CD8-positive, alpha-beta memory T cell (primary cell): ENCODE measurements around the gene CCL20. TPM values are rescaled to one million over a fixed set of nuclear protein-coding genes. Genes with fewer than 3 reads are reported as not detected.
"Not testable (repeated sequence)": the region's sequence is repeated elsewhere in the genome, so short reads cannot be mapped to it uniquely, and the experiment has no call there.

Source experiments
- CTCF ChIA-PET: fragments of 350-600 bp; sonication (Branson Sonifier 250); formaldehyde crosslinking; loops from one replicate; lab custom pipeline; 2021; ENCODE audit warnings: antibody characterized with exemption; lab: Charles Lee
- POLR2A ChIA-PET: fragments of 350-600 bp; sonication (Branson Sonifier 250); formaldehyde crosslinking; loops from one replicate; lab custom pipeline; 2021; ENCODE audit warnings: antibody characterized with exemption; lab: Charles Lee
- DNase-seq, 5 donors: peaks; one replicate each; pipeline versions ENCODE4 v3.0.0 to v3.0.0-alpha.2; 2020 to 2022; ENCODE audit warnings: mixed read lengths in 1 of 5
- H3K27ac ChIP-seq: one replicate; pipeline ENCODE4 v1.7.0; 2013; ENCODE audit warnings: low read depth, mild to moderate bottlenecking, low read length, moderate library complexity
- H3K27me3 ChIP-seq: 2 replicates; pipeline ENCODE4 v1.7.0; 2013; ENCODE audit warnings: low read length, mild to moderate bottlenecking; ENCODE audit not compliant: insufficient read depth, poor library complexity, severe bottlenecking
- H3K36me3 ChIP-seq: 2 replicates; pipeline ENCODE4 v1.7.0; 2013; ENCODE audit warnings: mild to moderate bottlenecking, low read length, moderate library complexity; ENCODE audit not compliant: insufficient read depth
- H3K4me1 ChIP-seq: 2 replicates; pipeline ENCODE4 v1.7.0; 2013; ENCODE audit warnings: mild to moderate bottlenecking, low read length, moderate library complexity; ENCODE audit not compliant: insufficient read depth
- H3K4me3 ChIP-seq: 2 replicates; pipeline ENCODE4 v1.7.0; 2013; ENCODE audit warnings: mild to moderate bottlenecking, low read length
- H3K9me3 ChIP-seq: 2 replicates; pipeline ENCODE4 v1.7.0; 2013; ENCODE audit warnings: mild to moderate bottlenecking, low read length
- H3K27ac Mint-ChIP-seq, 8 donors: one replicate each; pipeline ENCODE4 v1.8.0; 2020 to 2021; ENCODE audit warnings: mixed read lengths in 8 of 8, mild to moderate bottlenecking in 6 of 8, inconsistent platforms in 3 of 8, moderate library complexity in 3 of 8
- H3K27me3 Mint-ChIP-seq, 2 donors: one replicate each; pipeline ENCODE4 v1.8.0; 2020 to 2021; ENCODE audit warnings: mixed read lengths in 2 of 2, mild to moderate bottlenecking in 1 of 2, moderate library complexity in 1 of 2
- H3K36me3 Mint-ChIP-seq, 3 donors: one replicate each; pipeline ENCODE4 v1.8.0; 2020 to 2021; ENCODE audit warnings: mixed read lengths in 3 of 3, inconsistent platforms in 1 of 3, mild to moderate bottlenecking in 1 of 3
- H3K4me1 Mint-ChIP-seq, 3 donors: one replicate each; pipeline ENCODE4 v1.8.0; 2020 to 2021; ENCODE audit warnings: mixed read lengths in 3 of 3, inconsistent platforms in 1 of 3, mild to moderate bottlenecking in 1 of 3
- H3K4me3 Mint-ChIP-seq, 7 donors: one replicate each; pipeline ENCODE4 v1.8.0; 2020 to 2021; ENCODE audit warnings: mixed read lengths in 7 of 7, mild to moderate bottlenecking in 6 of 7, moderate library complexity in 4 of 7, inconsistent platforms in 2 of 7
- H3K9me3 Mint-ChIP-seq, 5 donors: one replicate each; pipeline ENCODE4 v1.8.0; 2020 to 2022; ENCODE audit warnings: mixed read lengths in 5 of 5, mild to moderate bottlenecking in 3 of 5, moderate library complexity in 2 of 5, inconsistent platforms in 1 of 5
- polyA plus RNA-seq: library from polyadenylated mRNA; unstranded; fragments of 300-500 nt; fragmentation: Illumina TruSeq; gene quantifications from one replicate; pipeline ENCODE4 v1.2.3, GENCODE V29; 2021
- total RNA-seq, 2 experiments: library from RNA; stranded (reverse); gene quantifications; one replicate each; pipeline ENCODE4 v1.2.3, GENCODE V29; 2021

The CCL20 gene
- total and polyA plus RNA-seq, 3 experiments from 2014 or later: 0.63 to 5.0 (median 3.5) TPM

DNA sequence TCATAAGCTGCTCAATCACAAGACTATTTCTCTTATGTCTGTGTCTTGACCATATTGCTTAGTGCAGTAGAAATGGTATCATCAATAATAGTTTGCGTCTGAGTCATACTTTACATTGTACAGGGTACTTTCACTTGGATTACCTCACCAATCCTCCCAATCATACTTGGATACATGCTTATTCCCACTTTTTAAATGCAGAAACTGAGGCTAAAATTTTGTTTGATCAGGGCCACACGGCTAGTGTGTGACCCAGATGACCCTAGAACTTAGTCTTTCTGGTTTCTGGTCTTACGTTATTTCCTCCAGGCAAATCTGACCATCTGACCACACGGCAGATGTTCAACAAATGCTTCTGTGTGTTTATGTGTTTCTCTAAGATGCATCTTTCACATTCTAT lies 23.8 kb upstream of the CCL20 start:
- ChIA-PET POLR2A (no interaction called here), CTCF (no interaction called here)
- no peak overlapping the region for H3K4me3 ChIP-seq
- Mint-ChIP-seq H3K4me3 (no peak overlapping the region), H3K27me3 (peaks cover 5 to 10% of the 10 kb centered on the region in 2 donors), H3K36me3 (peaks cover 0 to 9% (median 0%) of the 10 kb centered on the region in 3 donors), H3K27ac (no peak overlapping the region), H3K4me1 (peaks cover 0 to 4% (median 0%) of the 10 kb centered on the region in 3 donors), H3K9me3 (peaks cover 0 to 2% (median 0%) of the 10 kb centered on the region in 5 donors)
- no peak overlapping the region for H3K27ac ChIP-seq
- no peak for DNase-seq
- H3K4me1 ChIP-seq: no peaks in the 10 kb centered on the region
- H3K9me3 ChIP-seq: no peaks in the 10 kb centered on the region
- no peaks in the 10 kb centered on the region for H3K27me3 ChIP-seq
- no peaks in the 10 kb centered on the region for H3K36me3 ChIP-seq

GRCh38 chr2:227793148-227793712 lies 20.4 kb upstream of the CCL20 start:
- Mint-ChIP-seq H3K4me1 (peaks cover 0 to 4% (median 0%) of the 10 kb centered on the region in 3 donors), H3K9me3 (peaks cover 0 to 2% (median 0%) of the 10 kb centered on the region in 5 donors), H3K27me3 (peaks cover 4 to 10% of the 10 kb centered on the region in 2 donors), H3K36me3 (peaks cover 0 to 6% (median 0%) of the 10 kb centered on the region in 3 donors), H3K4me3 (no peak overlapping the region), H3K27ac (no peak overlapping the region)
- Histone ChIP-seq H3K4me3 (no peak overlapping the region), H3K36me3 (no peaks in the 10 kb centered on the region), H3K4me1 (no peaks in the 10 kb centered on the region), H3K27me3 (no peaks in the 10 kb centered on the region), H3K9me3 (no peaks in the 10 kb centered on the region), H3K27ac (no peak overlapping the region)
- DNase-seq: no peak
- CTCF ChIA-PET: no interaction called here
- POLR2A ChIA-PET: no interaction called here

GRCh38 chr2:227796045-227796711 lies 17.5 kb upstream of the CCL20 start:
- ChIA-PET POLR2A (no interaction called here), CTCF (no interaction called here)
- DNase-seq: no peak
- H3K9me3 Mint-ChIP-seq: no peaks in the 10 kb centered on the region
- H3K9me3 ChIP-seq: no peaks in the 10 kb centered on the region
- no peaks in the 10 kb centered on the region for H3K36me3 Mint-ChIP-seq
- H3K27me3 ChIP-seq: no peaks in the 10 kb centered on the region
- no peak overlapping the region for H3K4me3 ChIP-seq
- H3K27me3 Mint-ChIP-seq: peaks cover 2 to 5% of the 10 kb centered on the region in 2 donors
- H3K27ac Mint-ChIP-seq: no peak overlapping the region
- H3K4me3 Mint-ChIP-seq: no peak overlapping the region
- H3K4me1 Mint-ChIP-seq: no peaks in the 10 kb centered on the region
- no peaks in the 10 kb centered on the region for H3K36me3 ChIP-seq
- no peaks in the 10 kb centered on the region for H3K4me1 ChIP-seq
- H3K27ac ChIP-seq: no peak overlapping the region

- H3K27ac ChIP-seq, POLR2A ChIA-PET, H3K4me1 ChIP-seq, DNase-seq, H3K4me1 Mint-ChIP-seq, H3K9me3 ChIP-seq, H3K9me3 Mint-ChIP-seq, H3K27ac Mint-ChIP-seq, CTCF ChIA-PET, H3K27me3 ChIP-seq, H3K4me3 ChIP-seq, H3K36me3 ChIP-seq, H3K4me3 Mint-ChIP-seq, H3K36me3 Mint-ChIP-seq, H3K27me3 Mint-ChIP-seq: not testable (repeated sequence)
Measured at GRCh38 chr2:227796768-227797167, 16.9 kb upstream of the CCL20 start.

DNA sequence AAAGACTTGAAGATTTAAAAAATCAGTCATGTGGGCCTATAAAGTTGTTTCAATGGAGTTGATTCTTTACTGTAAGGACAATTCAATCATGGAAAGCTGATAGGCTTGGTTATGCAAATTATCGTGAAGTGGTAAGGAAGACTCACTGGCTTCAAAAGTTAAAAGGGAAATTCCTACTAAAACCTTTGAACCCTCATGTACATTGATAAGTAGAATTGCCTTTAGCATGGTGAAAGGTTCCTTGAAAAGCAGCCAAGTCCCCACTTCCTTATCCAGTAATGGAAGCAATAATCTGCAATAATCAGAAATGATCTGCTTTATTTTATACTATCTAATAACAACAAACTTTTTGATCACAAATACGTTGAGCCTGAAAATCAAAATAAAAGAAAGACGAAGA lies 14.4 kb upstream of the CCL20 start:
- H3K4me3 Mint-ChIP-seq: no peak overlapping the region
- Histone ChIP-seq H3K27me3 (no peaks in the 10 kb centered on the region), H3K27ac (no peak overlapping the region), H3K4me1 (no peaks in the 10 kb centered on the region), H3K36me3 (no peaks in the 10 kb centered on the region), H3K4me3 (no peak overlapping the region), H3K9me3 (no peaks in the 10 kb centered on the region)
- no peak overlapping the region for H3K27ac Mint-ChIP-seq
- H3K4me1 Mint-ChIP-seq: no peaks in the 10 kb centered on the region
- no peaks in the 10 kb centered on the region for H3K36me3 Mint-ChIP-seq
- H3K27me3 Mint-ChIP-seq: peaks cover 0 to under 1% of the 10 kb centered on the region in 2 donors
- ChIA-PET CTCF (no interaction called here), POLR2A (no interaction called here)
- no peak for DNase-seq
- peaks cover 0 to 2% (median 0%) of the 10 kb centered on the region in 5 donors for H3K9me3 Mint-ChIP-seq

DNA sequence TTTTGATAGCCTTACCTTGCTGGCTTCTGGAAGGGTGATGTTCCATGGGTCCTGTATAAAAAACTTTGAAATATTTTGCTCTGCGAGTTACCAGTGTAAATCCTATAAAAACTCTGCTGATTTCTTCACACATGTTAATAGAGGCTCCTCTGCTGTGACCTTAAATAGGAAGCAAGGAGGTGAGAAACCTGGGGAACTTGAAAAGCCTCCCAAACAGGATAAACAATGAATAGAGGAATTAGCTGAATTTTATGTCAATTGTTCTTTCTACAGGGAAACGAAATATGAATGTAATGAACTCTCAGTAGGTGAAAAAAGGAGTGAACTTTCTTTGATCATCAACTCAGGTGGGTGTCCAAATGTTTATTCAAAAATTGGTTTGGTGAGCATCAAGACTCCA lies 10.8 kb upstream of the CCL20 start:
- Histone ChIP-seq H3K36me3 (no peaks in the 10 kb centered on the region), H3K27ac (no peak overlapping the region), H3K4me3 (no peak overlapping the region), H3K27me3 (no peaks in the 10 kb centered on the region), H3K4me1 (peaks cover 4% of the 10 kb centered on the region), H3K9me3 (no peaks in the 10 kb centered on the region)
- H3K36me3 Mint-ChIP-seq: no peaks in the 10 kb centered on the region
- H3K27ac Mint-ChIP-seq: no peak overlapping the region
- no peak for DNase-seq
- ChIA-PET POLR2A (no interaction called here), CTCF (no interaction called here)
- H3K4me3 Mint-ChIP-seq: no peak overlapping the region
- peaks cover 0 to 2% (median 0%) of the 10 kb centered on the region in 5 donors for H3K9me3 Mint-ChIP-seq
- no peaks in the 10 kb centered on the region for H3K27me3 Mint-ChIP-seq
- peaks cover 8 to 13% (median 9%) of the 10 kb centered on the region in 3 donors for H3K4me1 Mint-ChIP-seq

DNA sequence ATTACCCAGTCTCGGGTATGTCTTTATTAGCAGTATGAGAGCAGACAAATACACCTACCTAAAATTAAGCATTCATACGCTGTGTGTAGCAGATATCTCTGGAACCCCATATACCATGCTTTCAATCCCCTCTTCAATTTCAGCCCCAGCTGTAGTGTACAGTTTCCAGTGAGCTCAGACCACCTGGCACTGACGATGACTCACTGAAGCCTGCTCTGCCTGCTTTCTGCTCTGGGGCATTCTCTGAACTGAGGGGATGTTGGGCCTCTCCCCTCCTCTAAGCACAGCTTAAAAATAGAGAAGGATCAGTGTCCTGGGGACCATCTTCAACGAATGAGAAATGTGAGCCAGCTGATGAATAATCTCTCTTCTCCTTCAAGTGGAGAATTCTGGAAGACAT lies 8.7 kb upstream of the CCL20 start:
- Histone ChIP-seq H3K9me3 (no peaks in the 10 kb centered on the region), H3K27ac (no peak overlapping the region), H3K4me1 (peaks cover 4% of the 10 kb centered on the region), H3K36me3 (no peaks in the 10 kb centered on the region), H3K4me3 (no peak overlapping the region), H3K27me3 (no peaks in the 10 kb centered on the region)
- no peak for DNase-seq
- peaks cover 0 to under 1% of the 10 kb centered on the region in 2 donors for H3K27me3 Mint-ChIP-seq
- H3K4me3 Mint-ChIP-seq: peak overlapping the region in 3 of 7 donors; percentile 12 to 85 (median 80)
- peaks cover 0 to 2% (median 0%) of the 10 kb centered on the region in 5 donors for H3K9me3 Mint-ChIP-seq
- H3K36me3 Mint-ChIP-seq: peaks cover 0 to 3% (median 0%) of the 10 kb centered on the region in 3 donors
- POLR2A ChIA-PET: no interaction called here
- H3K4me1 Mint-ChIP-seq: peaks cover 8 to 13% (median 9%) of the 10 kb centered on the region in 3 donors
- H3K27ac Mint-ChIP-seq: peak overlapping the region in 7 of 8 donors; percentile 83 to 99 (median 96)
- CTCF ChIA-PET: no interaction called here

DNA sequence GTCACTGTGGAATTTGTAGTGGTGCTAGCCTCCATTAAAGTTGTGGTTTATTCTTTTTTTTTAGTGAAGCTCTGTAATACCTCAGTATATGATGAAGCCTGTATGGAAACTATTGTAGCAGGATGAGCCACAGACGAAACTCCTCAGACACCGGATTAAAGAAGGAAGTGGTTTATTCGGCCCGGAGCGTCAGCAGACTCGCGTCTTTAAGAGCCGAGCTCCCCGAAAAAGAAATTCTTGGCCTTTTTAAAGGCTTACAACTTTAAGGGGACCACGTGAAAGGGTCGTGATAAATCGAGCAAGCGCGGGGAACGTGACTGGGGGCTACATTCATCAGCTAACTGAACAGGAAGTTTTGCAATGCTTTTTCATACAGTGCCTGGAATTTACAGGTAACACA lies 8.1 kb upstream of the CCL20 start:
- Histone ChIP-seq H3K36me3 (no peaks in the 10 kb centered on the region), H3K4me3 (no peak overlapping the region), H3K4me1 (peaks cover 4% of the 10 kb centered on the region), H3K27ac (no peak overlapping the region), H3K27me3 (no peaks in the 10 kb centered on the region), H3K9me3 (no peaks in the 10 kb centered on the region)
- peaks cover 0 to 5% (median 0%) of the 10 kb centered on the region in 3 donors for H3K36me3 Mint-ChIP-seq
- peak in 4 of 5 donors; percentile 16 to 51 (median 48) for DNase-seq
- H3K4me1 Mint-ChIP-seq: peaks cover 8 to 13% (median 9%) of the 10 kb centered on the region in 3 donors
- H3K4me3 Mint-ChIP-seq: peak overlapping the region; percentile 53 to 88 (median 79)
- peaks cover 0 to 2% (median 0%) of the 10 kb centered on the region in 5 donors for H3K9me3 Mint-ChIP-seq
- ChIA-PET CTCF (no interaction called here), POLR2A (no interaction called here)
- H3K27me3 Mint-ChIP-seq: peaks cover 0 to 1% of the 10 kb centered on the region in 2 donors
- H3K27ac Mint-ChIP-seq: peak overlapping the region; percentile 36 to 99 (median 94)
